Muscle layer of duodenum (tissue), 2 donors: ENCODE measurements around the gene CCNA2.
A peak's percentile ranks its signal among the peaks of the same experiment; 100 is the strongest.

Source experiments
- H3K27ac ChIP-seq: one replicate; pipeline ENCODE4 v1.7.0; 2013; ENCODE audit warnings: mild to moderate bottlenecking, low read length
- H3K27me3 ChIP-seq: one replicate; pipeline ENCODE4 v1.7.0; 2013; ENCODE audit warnings: low read depth, mild to moderate bottlenecking, control low read depth, low read length
- H3K36me3 ChIP-seq, 2 donors: one replicate each; pipeline ENCODE4 v1.7.0; 2013; ENCODE audit warnings: low read length in 2 of 2, control low read depth in 1 of 2, mild to moderate bottlenecking in 1 of 2; ENCODE audit not compliant: insufficient read depth in 2 of 2, control insufficient read depth in 1 of 2
- H3K4me1 ChIP-seq, 2 donors: one replicate each; pipeline ENCODE4 v1.7.0; 2013; ENCODE audit warnings: low read length in 2 of 2, mild to moderate bottlenecking in 2 of 2, control low read depth in 1 of 2, moderate library complexity in 1 of 2; ENCODE audit not compliant: insufficient read depth in 2 of 2, control insufficient read depth in 1 of 2
- H3K4me3 ChIP-seq, 2 donors: one replicate each; pipeline ENCODE4 v1.7.0; 2013; ENCODE audit warnings: low read length in 2 of 2, low read depth in 1 of 2, mild to moderate bottlenecking in 1 of 2
- H3K9me3 ChIP-seq, 2 donors: one replicate each; pipeline ENCODE4 v1.7.0; 2013; ENCODE audit warnings: low read length in 2 of 2, control low read depth in 1 of 2, mild to moderate bottlenecking in 1 of 2; ENCODE audit not compliant: control insufficient read depth in 1 of 2
- donor health status: healthy.

The CCNA2 gene

GRCh38 chr4:121824950-121825349 is 1.3 kb upstream of the CCNA2 start:
- H3K9me3 ChIP-seq = no peaks in the 10 kb centered on the region
- peaks cover 5 to 11% of the 10 kb centered on the region in 2 donors for H3K36me3 ChIP-seq
- H3K27ac ChIP-seq = no peak overlapping the region
- no peak overlapping the region for H3K4me3 ChIP-seq
- H3K4me1 ChIP-seq = peaks cover 0 to 11% of the 10 kb centered on the region in 2 donors
- no peaks in the 10 kb centered on the region for H3K27me3 ChIP-seq

DNA sequence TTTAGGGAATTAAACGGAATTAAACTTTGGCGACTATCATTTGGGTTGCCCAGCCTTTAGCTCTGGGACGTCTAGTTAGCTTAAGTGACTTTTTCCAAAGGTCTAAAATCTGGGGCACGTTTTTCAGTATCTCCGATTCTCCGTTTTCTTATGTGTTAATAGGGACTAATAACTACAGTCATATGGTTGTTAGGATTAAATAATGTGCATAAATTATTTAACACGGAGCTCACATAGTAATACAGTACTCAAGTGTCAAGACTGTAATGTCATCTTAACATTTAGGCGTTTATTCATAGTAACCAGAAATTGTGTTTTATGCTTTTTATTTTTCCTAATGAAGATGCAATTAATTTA is 466 bp upstream of the CCNA2 start:
- H3K4me1 ChIP-seq = peaks cover 0 to 11% of the 10 kb centered on the region in 2 donors
- peak overlapping the region; percentile 72 for H3K27ac ChIP-seq

GRCh38 chr4:121822796-121823504 is 733 bp downstream of the CCNA2 start:
- H3K4me3 ChIP-seq = peak overlapping the region; percentile 79 to 92
- H3K27ac ChIP-seq = no peak overlapping the region
- H3K27me3 ChIP-seq = no peaks in the 10 kb centered on the region
- peaks cover 13 to 17% of the 10 kb centered on the region in 2 donors for H3K36me3 ChIP-seq
- no peaks in the 10 kb centered on the region for H3K9me3 ChIP-seq
- H3K4me1 ChIP-seq = peaks cover 0 to 11% of the 10 kb centered on the region in 2 donors

More for the DNA sequence above, 466 bp upstream of the CCNA2 start:
- Histone ChIP-seq H3K9me3 (no peaks in the 10 kb centered on the region), H3K36me3 (peaks cover 5% of the 10 kb centered on the region in 2 donors), H3K27me3 (no peaks in the 10 kb centered on the region), H3K4me3 (peak overlapping the region; percentile 79 to 92)

DNA sequence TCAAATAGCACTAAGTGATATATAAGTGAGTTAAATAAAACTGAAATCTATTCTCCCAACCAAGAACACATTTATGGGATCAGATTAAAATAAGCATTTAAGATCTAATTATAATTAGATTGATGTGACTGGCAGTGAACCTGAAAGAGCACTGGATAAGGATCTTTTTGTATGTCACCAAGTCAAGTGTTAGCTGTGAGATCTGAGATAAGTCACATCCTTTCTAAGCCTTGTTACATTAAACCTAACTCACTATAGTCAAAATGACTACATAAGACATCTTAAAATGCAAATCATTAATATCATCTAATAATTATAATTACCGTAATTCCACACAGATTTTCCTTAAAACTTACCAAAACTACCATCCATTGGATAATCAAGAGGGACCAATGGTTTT is 1.6 kb downstream of the CCNA2 start:
- Histone ChIP-seq H3K36me3 (peaks cover 15 to 19% of the 10 kb centered on the region in 2 donors), H3K9me3 (no peaks in the 10 kb centered on the region), H3K27ac (no peak overlapping the region), H3K4me1 (peaks cover 0 to 11% of the 10 kb centered on the region in 2 donors), H3K4me3 (peak overlapping the region in 1 of 2 donors; percentile 9), H3K27me3 (no peaks in the 10 kb centered on the region)

GRCh38 chr4:121819216-121819965 is 4.3 kb downstream of the CCNA2 start:
- H3K27me3 ChIP-seq = no peaks in the 10 kb centered on the region
- no peak overlapping the region for H3K4me3 ChIP-seq
- peak overlapping the region; percentile 4 for H3K27ac ChIP-seq
- H3K4me1 ChIP-seq = peaks cover 0 to 11% of the 10 kb centered on the region in 2 donors
- H3K36me3 ChIP-seq = peaks cover 27 to 40% of the 10 kb centered on the region in 2 donors
- no peaks in the 10 kb centered on the region for H3K9me3 ChIP-seq

DNA sequence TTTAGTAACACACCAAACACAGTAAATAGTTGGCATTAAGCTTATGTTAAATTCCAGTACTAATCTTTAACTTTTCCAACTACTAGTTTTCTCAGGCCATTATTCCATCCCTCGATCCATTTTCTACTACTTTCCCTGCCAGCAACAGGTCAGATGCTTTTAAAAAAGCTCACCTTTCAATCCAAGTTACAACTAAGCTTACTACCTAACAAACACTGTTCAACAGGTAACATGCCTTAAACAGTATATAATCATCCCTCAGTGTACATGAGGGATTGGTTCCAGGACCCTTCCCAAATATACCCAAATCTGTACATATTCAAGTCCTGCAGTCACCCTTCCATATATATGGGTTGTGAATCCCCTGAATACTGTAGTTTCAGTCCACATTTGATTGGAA is 5.5 kb downstream of the CCNA2 start:
- Histone ChIP-seq H3K9me3 (no peaks in the 10 kb centered on the region), H3K27me3 (no peaks in the 10 kb centered on the region), H3K4me1 (peaks cover 0 to 7% of the 10 kb centered on the region in 2 donors), H3K4me3 (no peak overlapping the region), H3K36me3 (peaks cover 33 to 48% of the 10 kb centered on the region in 2 donors), H3K27ac (no peak overlapping the region)

DNA sequence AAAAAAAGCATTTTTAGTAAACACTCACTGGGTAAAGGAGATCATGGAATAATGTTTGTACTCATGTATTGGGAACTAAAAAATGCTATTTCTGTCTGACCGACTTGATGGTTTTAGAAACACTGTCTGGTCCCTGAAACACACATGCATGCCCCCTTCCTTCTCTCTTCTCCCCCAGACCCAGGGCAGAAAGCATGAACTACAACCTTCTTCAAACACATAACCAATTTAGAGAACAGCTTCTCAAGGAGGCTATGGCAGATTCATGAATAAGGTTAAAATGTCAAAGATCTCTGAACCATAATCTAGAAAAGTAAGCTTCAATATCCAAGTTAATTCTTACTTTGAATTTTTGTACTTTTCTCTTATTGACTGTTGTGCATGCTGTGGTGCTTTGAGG is 6.0 kb downstream of the CCNA2 start:
- Histone ChIP-seq H3K4me1 (peaks cover 0 to 2% of the 10 kb centered on the region in 2 donors), H3K27me3 (no peaks in the 10 kb centered on the region), H3K9me3 (no peaks in the 10 kb centered on the region), H3K36me3 (peaks cover 38 to 54% of the 10 kb centered on the region in 2 donors), H3K4me3 (no peak overlapping the region), H3K27ac (no peak overlapping the region)

- Histone ChIP-seq H3K9me3 (no peaks in the 10 kb centered on the region), H3K27me3 (no peaks in the 10 kb centered on the region), H3K36me3 (peaks cover 39 to 59% of the 10 kb centered on the region in 2 donors), H3K4me3 (no peak overlapping the region), H3K27ac (no peak overlapping the region), H3K4me1 (no peaks in the 10 kb centered on the region)
Measured at GRCh38 chr4:121817006-121817405, 6.7 kb downstream of the CCNA2 start.

DNA sequence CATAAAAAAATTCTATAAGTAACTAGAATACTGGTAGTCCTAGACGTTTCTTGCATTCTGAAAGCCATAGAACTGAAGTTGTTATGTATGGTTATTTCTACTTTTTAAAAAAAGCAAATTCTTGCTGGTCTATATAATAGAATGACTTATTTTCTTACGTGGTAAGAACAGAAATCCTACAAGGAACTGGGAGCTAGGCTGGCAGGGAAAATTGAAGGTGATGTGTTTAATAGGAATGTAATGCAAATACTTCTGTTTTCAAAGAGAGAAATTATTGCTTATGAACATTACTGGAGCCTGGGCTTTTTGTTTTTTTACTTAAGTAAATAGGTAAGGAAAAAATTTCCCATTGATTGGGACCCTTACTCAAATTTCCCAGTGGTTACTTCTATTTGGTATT is 8.9 kb downstream of the CCNA2 start:
- Histone ChIP-seq H3K4me3 (no peak overlapping the region), H3K9me3 (no peaks in the 10 kb centered on the region), H3K27ac (no peak overlapping the region), H3K4me1 (no peaks in the 10 kb centered on the region), H3K27me3 (no peaks in the 10 kb centered on the region), H3K36me3 (peaks cover 47 to 75% of the 10 kb centered on the region in 2 donors)

DNA sequence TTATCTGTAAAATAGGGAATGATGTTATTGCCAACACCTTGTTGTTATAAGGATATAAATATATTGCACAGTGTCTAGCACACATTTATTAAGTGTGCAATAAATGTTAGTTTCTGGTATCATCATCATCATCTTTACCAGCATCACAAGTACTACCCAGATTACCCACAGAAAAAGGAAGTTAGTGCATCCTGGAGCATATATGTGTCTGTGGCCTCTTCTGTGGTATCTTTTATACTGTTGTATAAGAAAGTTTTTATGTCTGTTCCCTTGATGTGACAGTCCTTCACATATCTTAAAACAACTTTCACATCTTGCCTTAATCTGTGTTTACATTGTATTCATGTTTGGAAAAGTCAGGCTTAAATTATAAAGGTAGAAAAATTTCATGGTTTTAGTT is 12.6 kb downstream of the CCNA2 start:
- Histone ChIP-seq H3K4me1 (no peaks in the 10 kb centered on the region), H3K9me3 (no peaks in the 10 kb centered on the region), H3K27ac (no peak overlapping the region), H3K27me3 (no peaks in the 10 kb centered on the region), H3K36me3 (peaks cover 36 to 81% of the 10 kb centered on the region in 2 donors), H3K4me3 (no peak overlapping the region)

- no peak overlapping the region for H3K4me3 ChIP-seq
- no peaks in the 10 kb centered on the region for H3K27me3 ChIP-seq
- H3K4me1 ChIP-seq = peaks cover 0 to 17% of the 10 kb centered on the region in 2 donors
- no peak overlapping the region for H3K27ac ChIP-seq
- peaks cover 31 to 71% of the 10 kb centered on the region in 2 donors for H3K36me3 ChIP-seq
- H3K9me3 ChIP-seq = no peaks in the 10 kb centered on the region
Measured at GRCh38 chr4:121806411-121806810, 17.3 kb downstream of the CCNA2 start.
